K562 (cell line): Measurements from ENCODE around the gene MMS22L. TPM values are rescaled to one million over a fixed set of nuclear protein-coding genes. Genes with fewer than 3 reads are reported as not detected.

Experiments
- ATAC-seq: fragments of 200-7000 bp; cut with Tn5 transposase; 3 replicates; pipeline ENCODE4 v1.9.1; 2020; ENCODE audit warnings: moderate library complexity
- BruUV-seq: library from RNA; stranded (reverse); fragments of 400-500 nt; replicated peaks from 2 replicates; lab custom pipeline; 2021; lab: Mats Ljungman, UMichigan
- CTCF ChIA-PET: fragments of 300-600 bp; formaldehyde crosslinking; extraction: SDS; loops from one replicate; lab custom pipeline; 2021; ENCODE audit warnings: low intra/inter-chr PET ratio; lab: Yijun Ruan, JAX
- POLR2A ChIA-PET: fragments of 300-600, 350-650 bp; sonication (Branson Sonifier 250); formaldehyde crosslinking; extraction: SDS; loops from one replicate; lab custom pipeline; 2021; ENCODE audit warnings: antibody characterized with exemption, inconsistent platforms; lab: Yijun Ruan, JAX
- DNase-seq, 4 experiments: peaks; one replicate each; pipeline versions ENCODE4 v3.0.0 to v3.0.0-alpha.2; 2011 to 2018; ENCODE audit warnings: low spot score in 3 of 4, mixed read lengths in 3 of 4; ENCODE audit errors: extremely low read depth in 1 of 4
- FAIRE-seq: peaks from 2 replicates; lab custom pipeline; 2011; peaks lifted over from hg19 to GRCh38; lab: Jason Lieb, UNC
- H2AFZ ChIP-seq: 2 replicates; pipeline ENCODE4 v1.6.0; 2011; ENCODE audit warnings: low read depth, low read length, control low read depth, inconsistent platforms
- H3K27ac ChIP-seq: fragments of 200-600 bp; 3 replicates; pipeline ENCODE4 v1.8.0; 2011; ENCODE audit warnings: low read depth, mild to moderate bottlenecking, control low read depth, inconsistent platforms, low read length, moderate library complexity, mixed read lengths; ENCODE audit errors: extremely low read depth
- H3K27me3 ChIP-seq, 2 experiments: fragments of 300-600 bp in 1 of 2; 2 replicates in 1 of 2; 3 replicates in 1 of 2; pipeline versions ENCODE4 v1.6.0 to v1.8.0; 2011; ENCODE audit warnings: inconsistent platforms in 2 of 2, low read length in 2 of 2, mild to moderate bottlenecking in 1 of 2, mixed read lengths in 1 of 2, moderate library complexity in 1 of 2; ENCODE audit not compliant: control insufficient read depth in 2 of 2, insufficient read depth in 2 of 2
- H3K36me3 ChIP-seq: fragments of 300-600 bp; 3 replicates; pipeline ENCODE4 v1.8.0; 2011; ENCODE audit warnings: mild to moderate bottlenecking, low read length, inconsistent platforms; ENCODE audit not compliant: control insufficient read depth, insufficient read depth
- H3K4me1 ChIP-seq, 2 experiments: fragments of 200-600 bp in 1 of 2; replicated peaks in 1 of 2; 2 replicates in 1 of 2; 3 replicates in 1 of 2; pipeline versions ENCODE4 v1.5.1 to v1.8.0; 2011; ENCODE audit warnings: inconsistent platforms in 2 of 2, low read length in 2 of 2, mild to moderate bottlenecking in 1 of 2, mixed read lengths in 1 of 2, moderate library complexity in 1 of 2; ENCODE audit not compliant: control insufficient read depth in 2 of 2, insufficient read depth in 2 of 2
- H3K4me2 ChIP-seq: 2 replicates; pipeline ENCODE4 v1.6.1; 2011; ENCODE audit warnings: low read length, control low read depth, inconsistent platforms, mixed read lengths; ENCODE audit not compliant: insufficient read depth
- H3K4me3 ChIP-seq: fragments of 200-600 bp; sonication (generic), shearing (Covaris generic); 2 replicates; pipeline ENCODE4 v1.5.1; 2016; ENCODE audit warnings: control low read depth, inconsistent platforms
- H3K79me2 ChIP-seq: fragments of 200-600 bp; 3 replicates; pipeline ENCODE4 v1.8.0; 2011; ENCODE audit warnings: low read length, inconsistent platforms; ENCODE audit not compliant: control insufficient read depth, insufficient read depth
- H3K9ac ChIP-seq, 2 experiments: 2 replicates each; pipeline versions ENCODE4 v1.6.0 to v1.6.1; 2011; ENCODE audit warnings: low read depth in 2 of 2, low read length in 2 of 2, control low read depth in 1 of 2, inconsistent platforms in 1 of 2, mild to moderate bottlenecking in 1 of 2, mixed read lengths in 1 of 2; ENCODE audit not compliant: insufficient read depth in 1 of 2
- H3K9me1 ChIP-seq: one replicate; pipeline ENCODE4 v1.6.0; 2011; ENCODE audit warnings: inconsistent platforms, mild to moderate bottlenecking, low read length, moderate library complexity; ENCODE audit not compliant: control insufficient read depth, insufficient read depth
- H3K9me3 ChIP-seq: replicated peaks from 2 replicates; pipeline ENCODE4 v1.5.1; 2011; ENCODE audit warnings: low read depth, low read length, inconsistent platforms; ENCODE audit not compliant: control insufficient read depth, insufficient read depth
- H4K20me1 ChIP-seq: replicated peaks from 2 replicates; pipeline ENCODE4 v1.6.1; 2011; ENCODE audit warnings: low read length, inconsistent platforms, mixed read lengths; ENCODE audit not compliant: control insufficient read depth, insufficient read depth
- RREB1 ChIP-seq: fragments of 250-450 bp; sonication (Bioruptor Pico); IDR thresholded peaks from 2 replicates; pipeline ENCODE4 v1.4.0; 2020
- SMAD4 ChIP-seq: fragments of 250-450 bp; sonication (Bioruptor Pico); conservative IDR thresholded peaks from 2 replicates; pipeline ENCODE4 v1.8.0; 2021; ENCODE audit warnings: inconsistent platforms, mild to moderate bottlenecking, moderate library complexity
- SNAPC5 ChIP-seq: fragments of 250-450 bp; sonication (Bioruptor Pico); IDR thresholded peaks from 2 replicates; pipeline ENCODE4 v1.8.0; 2021; ENCODE audit warnings: moderate library complexity, mild to moderate bottlenecking, inconsistent platforms
- WGBS: fragments of 100-300 bp; shearing (Covaris generic); methylation state at CpG from one replicate; pipeline ENCODE4 v1.1.6; 2016; ENCODE audit warnings: low coverage, mixed read lengths; ENCODE audit not compliant: insufficient coverage; ENCODE audit errors: missing lambda C conversion rate; 5-methylcytosine and 5-hydroxymethylcytosine counted together
- in situ Hi-C: fragments of 300-500 bp; cut with MboI; formaldehyde crosslinking; loops from 4 replicates; pipeline ENCODE4 v1.15.0; 2018; ENCODE audit warnings: inconsistent platforms, mixed read lengths
- intact Hi-C: fragments of 100-400 bp; cut with micrococcal nuclease; formaldehyde crosslinking; loops from 2 replicates; pipeline ENCODE4 v1.14.2; 2022
- polyA plus RNA-seq, 8 experiments: library from polyadenylated mRNA; depleted of rRNA in 4 of 8; stranded (reverse) in 5 of 8; unstranded in 3 of 8; fragments of >200 nt; fragmentation: Nextera tagmentation in 2 of 8; fragmentation: Illumina TruSeq in 1 of 8; extraction: Ambion mirVana in 2 of 8; extraction: Trizol in 1 of 8; gene quantifications; 2 replicates each; pipeline versions ENCODE4 v1.2.1 to v1.2.3, GENCODE V29; 2011 to 2014; ENCODE audit warnings: inconsistent platforms in 1 of 8, missing spikeins in 1 of 8
- total RNA-seq, 7 experiments: library from RNA; depleted of rRNA in 6 of 7; stranded (reverse); fragments of >200 nt in 6 of 7; fragmentation: Illumina TruSeq in 2 of 7; extraction: Trizol in 2 of 7; gene quantifications; 2 replicates each; pipeline versions ENCODE4 v1.2.1 to v1.2.3, GENCODE V29; 2011 to 2021; ENCODE audit warnings: low replicate concordance in 1 of 7

MMS22L gene
- total and polyA plus RNA-seq, 9 of the 15 experiments (the other 6 are each of a cell fraction or from before 2014, with no cell fraction given): 13.0 to 59.5 (median 26.9) TPM

- no peak overlapping the region for H3K4me3 ChIP-seq
- POLR2A ChIA-PET: no interaction called here
- BruUV-seq: no TSS peak
- 41% methylated on average over 3 of the region's 3 CpGs for WGBS
- no peak overlapping the region for H3K9ac ChIP-seq
- FAIRE-seq (peak; percentile 54), DNase-seq (peak in 1 of 4 experiments; percentile 28)
- H4K20me1 ChIP-seq: no peaks in the 10 kb centered on the region
- peaks cover 38% of the 10 kb centered on the region for H3K36me3 ChIP-seq
- H3K9me3 ChIP-seq: no peaks in the 10 kb centered on the region; the same call in 1 of the 2 replicates
- H3K27ac ChIP-seq: peak overlapping the region; percentile 41; the same call in 1 of the 3 replicates
- CTCF ChIA-PET: interaction anchor here (0.7 kb wide), 1 partner anchor 58 kb away, joined by 3 read pairs; no protein-coding TSS in a partner anchor
- H3K27me3 ChIP-seq: no peaks in the 10 kb centered on the region
- H2AFZ ChIP-seq: no peak overlapping the region
- TF ChIP-seq SMAD4 (peak; percentile 44; the same call in 1 of the 2 replicates), RREB1 (CRISPR knock-in tag) (no peak), SNAPC5 (CRISPR knock-in tag) (no peak)
- TF ChIP-seq, all 486 proteins: peak for 1
- intact Hi-C loops: no loop called here
- no peaks in the 10 kb centered on the region for H3K9me1 ChIP-seq
- H3K4me1 ChIP-seq: 0 out of 5 replicates have a peak, but pooled peaks cover 0 to 3% of the 10 kb centered on the region in 2 experiments
- peaks cover 3% of the 10 kb centered on the region; the same call in 1 of the 3 replicates for H3K79me2 ChIP-seq
- ATAC-seq: peak; percentile 87
- in situ Hi-C loops: no loop called here
- H3K4me2 ChIP-seq: no peak overlapping the region
These were observed 84.9 kb downstream of the MMS22L start for GRCh38 chr6:97198046-97198565.
